ENCODE data around the gene ELMO1.

ELMO1 gene

DNA sequence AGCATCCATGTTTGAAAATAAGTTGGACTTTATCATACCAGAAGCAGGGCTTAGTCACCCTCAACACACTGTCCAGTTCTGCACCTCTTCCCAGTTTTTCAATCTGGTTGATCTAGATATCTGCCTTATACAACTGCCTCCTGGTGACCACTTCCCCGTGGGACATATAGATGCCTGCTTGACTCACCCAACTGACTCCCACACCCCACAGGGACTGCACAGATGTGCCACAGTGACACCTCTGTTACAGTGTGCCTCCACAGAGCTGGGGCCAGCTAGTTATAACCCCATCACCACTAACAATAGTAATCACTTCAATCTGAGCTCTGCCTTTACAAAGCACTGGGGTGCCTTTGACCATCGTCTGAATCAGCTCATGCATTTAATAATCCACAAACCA is 641.8 kb downstream of the ELMO1 start:
- Histone ChIP-seq H3K4me3 (ENCODE audit: low read depth in 1 of 2, low read length in 2 of 2) (no peak overlapping the region), H3K27me3 (ENCODE audit: control insufficient read depth in 1 of 2, insufficient read depth in 2 of 2, low read length in 2 of 2) (no peaks in the 10 kb centered on the region), H3K9me3 (ENCODE audit: low read length) (no peaks in the 10 kb centered on the region), H3K27ac (ENCODE audit: low read depth, low read length) (no peak overlapping the region), H3K36me3 (ENCODE audit: insufficient read depth, low read length) (no peaks in the 10 kb centered on the region), H3K9ac (ENCODE audit: low read length) (no peak overlapping the region), H3K4me1 (ENCODE audit: insufficient read depth, low read length) (no peaks in the 10 kb centered on the region)

Measured in muscle layer of colon (tissue), 2 donors.